Breast epithelium (tissue), 3 donors: ENCODE measurements around the gene APC.

Experiments
- POLR2A ChIP-seq: fragments of 450-650 bp; IDR thresholded peaks from one replicate; pipeline ENCODE4 v1.6.1; 2016; ENCODE audit warnings: antibody characterized with exemption, mild to moderate bottlenecking, moderate library complexity
- TF ChIP-seq, protein P1 (sequence below), 3 donors: fragments of 450-650 bp; IDR thresholded peaks; one replicate each; pipeline ENCODE4 v1.5.1; 2016 to 2017; ENCODE audit warnings: antibody characterized with exemption in 3 of 3, mild to moderate bottlenecking in 3 of 3, moderate library complexity in 3 of 3

DNA sequence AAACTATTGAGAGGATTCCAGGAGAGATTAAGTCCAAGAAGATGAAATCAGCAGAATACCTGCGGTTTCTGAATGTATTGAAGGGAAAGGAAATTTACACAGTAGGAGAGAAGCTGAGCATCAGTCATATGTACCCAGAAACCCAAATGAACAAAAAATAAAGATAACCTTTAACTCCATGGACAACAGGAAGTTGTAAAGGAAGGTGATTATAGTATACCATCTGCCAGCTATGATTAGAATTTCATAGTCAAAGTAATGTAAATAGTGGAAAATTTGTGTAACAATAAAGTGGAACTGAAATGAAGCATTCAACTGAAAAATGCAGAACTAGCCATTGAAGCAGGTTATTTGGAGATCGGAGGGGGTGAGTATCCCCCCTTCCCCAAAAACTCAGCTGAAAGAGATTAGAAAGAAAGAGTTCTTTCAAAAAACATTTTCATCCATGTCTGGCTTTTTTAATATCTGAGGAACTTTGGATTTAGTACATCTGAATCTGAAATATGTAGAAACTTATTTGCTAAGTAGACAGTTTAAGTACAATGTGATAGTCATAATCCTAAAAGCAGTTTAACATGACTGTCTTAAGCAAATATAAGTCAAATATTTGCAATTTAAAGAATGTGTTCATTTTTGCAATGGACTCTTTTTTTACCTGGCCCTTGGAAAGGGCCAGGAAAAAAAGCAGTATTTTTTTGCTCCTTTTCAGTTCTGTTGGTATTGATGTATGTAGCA lies 58.4 kb downstream of the APC start:
- TF ChIP-seq, protein P1, sequence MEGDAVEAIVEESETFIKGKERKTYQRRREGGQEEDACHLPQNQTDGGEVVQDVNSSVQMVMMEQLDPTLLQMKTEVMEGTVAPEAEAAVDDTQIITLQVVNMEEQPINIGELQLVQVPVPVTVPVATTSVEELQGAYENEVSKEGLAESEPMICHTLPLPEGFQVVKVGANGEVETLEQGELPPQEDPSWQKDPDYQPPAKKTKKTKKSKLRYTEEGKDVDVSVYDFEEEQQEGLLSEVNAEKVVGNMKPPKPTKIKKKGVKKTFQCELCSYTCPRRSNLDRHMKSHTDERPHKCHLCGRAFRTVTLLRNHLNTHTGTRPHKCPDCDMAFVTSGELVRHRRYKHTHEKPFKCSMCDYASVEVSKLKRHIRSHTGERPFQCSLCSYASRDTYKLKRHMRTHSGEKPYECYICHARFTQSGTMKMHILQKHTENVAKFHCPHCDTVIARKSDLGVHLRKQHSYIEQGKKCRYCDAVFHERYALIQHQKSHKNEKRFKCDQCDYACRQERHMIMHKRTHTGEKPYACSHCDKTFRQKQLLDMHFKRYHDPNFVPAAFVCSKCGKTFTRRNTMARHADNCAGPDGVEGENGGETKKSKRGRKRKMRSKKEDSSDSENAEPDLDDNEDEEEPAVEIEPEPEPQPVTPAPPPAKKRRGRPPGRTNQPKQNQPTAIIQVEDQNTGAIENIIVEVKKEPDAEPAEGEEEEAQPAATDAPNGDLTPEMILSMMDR (IDR thresholded peaks at IDR 0.05), result no peak
- TF ChIP-seq POLR2A, result no peak
